Measurements from ENCODE around the gene HOXA13. TPM values are rescaled to one million over a fixed set of nuclear protein-coding genes. Genes with fewer than 3 reads are reported as not detected.
A peak's percentile ranks its signal among the peaks of the same experiment; 100 is the strongest.

HOXA13 gene
- total RNA-seq, 8 experiments from 2014 or later = 0.09 to 2.4 (median 0.18) TPM; not detected in 3

DNA sequence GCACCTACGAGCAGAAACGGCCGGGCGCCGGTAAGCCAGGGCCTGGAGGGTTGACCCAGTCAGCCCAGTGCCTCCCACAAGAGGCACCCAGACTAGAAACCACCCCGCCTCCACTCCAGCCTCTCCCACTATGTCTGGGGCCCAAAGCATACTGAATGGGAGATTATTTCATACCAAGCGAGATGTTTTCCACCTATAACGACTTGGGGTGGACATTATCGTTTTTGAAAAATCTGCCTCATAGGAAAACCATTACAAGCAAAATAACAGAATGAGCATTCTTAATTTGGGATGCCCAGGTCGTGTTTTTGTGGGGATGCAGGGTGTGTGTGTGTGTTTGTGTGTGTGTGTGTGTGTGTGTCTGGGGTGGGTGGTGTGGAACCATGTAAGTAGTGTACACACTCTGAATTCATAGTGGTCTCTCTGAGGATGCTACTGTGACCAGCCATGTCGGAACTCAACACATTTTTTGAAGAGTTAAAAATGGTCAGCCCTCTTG lies 53.9 kb downstream of the HOXA13 start:
- peak overlapping the region in 1 of 2 donors; percentile 90 for H3K27ac ChIP-seq
- WGBS, 10 experiments = 40 to 100% (median 79%) methylated on average over 1 to 9 of the region's 11 CpGs; no CpG with 5 or more reads in 2 of the 10 experiments
- ATAC-seq (replicated peaks in 6 of 8) = no peak
- peaks cover 5 to 34% of the 10 kb centered on the region in 2 donors for H3K4me1 ChIP-seq (replicated peaks in 1 of 2)
- in situ Hi-C loops (cut with MboI; ENCODE audit: low pct_unique_long_range_greater_than_20kb in 2 of 9, low sequenced_read_pairs in 9 of 9, unreplicated experiment in 9 of 9) = loop anchor here in 2 of 9 experiments (10.0 kb wide), 1 partner anchor 291 kb away; no protein-coding TSS in a partner anchor
- H3K4me3 ChIP-seq = peak overlapping the region in 3 of 5 donors; percentile 46 to 63 (median 47)

DNA sequence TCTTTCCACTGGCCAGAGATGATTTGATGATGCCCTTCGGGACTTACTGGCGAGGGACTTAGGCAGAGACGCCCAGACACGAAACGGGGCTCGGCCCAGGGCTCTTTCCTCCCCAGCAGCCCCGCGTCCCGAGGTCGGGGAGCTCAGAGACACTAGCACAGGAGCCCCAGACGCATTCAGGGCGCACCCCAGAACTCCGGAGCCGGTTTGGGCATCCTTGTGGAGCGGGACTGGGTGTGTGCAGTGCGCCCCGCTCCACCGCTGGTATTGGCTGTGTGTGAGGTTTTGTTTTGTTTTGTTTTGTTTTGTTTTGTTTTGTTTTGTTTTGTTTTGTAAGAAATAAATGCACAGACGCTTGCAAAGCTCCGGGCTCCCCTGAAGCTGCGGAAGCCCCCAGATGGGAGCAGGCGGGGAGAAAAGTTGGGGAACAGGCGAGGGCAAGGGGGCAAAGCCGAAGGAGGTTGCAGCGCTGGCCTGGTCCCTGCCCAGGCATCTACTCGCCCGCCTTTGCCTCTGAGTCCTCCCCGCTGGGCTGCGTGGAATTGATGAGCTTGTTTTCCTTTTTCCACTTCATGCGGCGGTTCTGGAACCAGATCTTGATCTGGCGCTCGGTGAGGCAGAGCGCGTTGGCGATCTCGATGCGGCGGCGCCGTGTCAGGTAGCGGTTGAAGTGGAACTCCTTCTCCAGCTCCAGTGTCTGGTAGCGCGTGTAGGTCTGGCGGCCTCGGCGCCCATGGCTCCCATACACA lies 54.6 kb downstream of the HOXA13 start:
- in situ Hi-C loops (cut with MboI; ENCODE audit: low pct_unique_long_range_greater_than_20kb in 2 of 9, low sequenced_read_pairs in 9 of 9, unreplicated experiment in 9 of 9) = loop anchor here in 2 of 9 experiments (10.0 kb wide), 1 partner anchor 291 kb away; no protein-coding TSS in a partner anchor

DNA sequence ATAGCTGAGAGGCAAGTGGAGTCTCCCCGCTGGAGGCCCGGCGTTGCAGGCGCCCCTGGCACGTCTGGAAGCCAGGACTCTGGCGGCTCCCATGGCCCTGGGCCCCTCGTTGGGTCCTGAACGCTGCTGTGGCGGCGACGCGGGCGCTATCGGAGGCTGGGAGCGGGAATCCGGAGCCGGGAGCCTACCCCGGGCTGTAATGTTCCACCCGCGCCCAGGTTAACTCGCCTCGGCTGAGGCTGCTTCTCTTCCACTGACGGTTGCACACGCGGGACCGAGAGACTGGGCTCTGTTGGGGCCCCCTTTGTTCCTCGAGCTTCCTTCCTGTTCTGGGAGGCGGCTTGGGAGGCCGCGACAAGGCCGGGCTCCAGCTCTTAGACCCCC lies 55.1 kb downstream of the HOXA13 start:
- Histone ChIP-seq H3K4me3 (peak overlapping the region; percentile 3 to 81 (median 47)), H3K4me1 (replicated peaks in 1 of 2) (peaks cover 5 to 28% of the 10 kb centered on the region in 2 donors), H3K27ac (peak overlapping the region; percentile 66 to 90)
- 9 to 15% methylated on average over 4 to 6 of the region's 31 CpGs; no CpG with 5 or more reads in 8 of the 10 experiments for WGBS, 10 experiments
- in situ Hi-C loops (cut with MboI; ENCODE audit: low pct_unique_long_range_greater_than_20kb in 2 of 9, low sequenced_read_pairs in 9 of 9, unreplicated experiment in 9 of 9) = loop anchor here in 2 of 9 experiments (10.0 kb wide), 1 partner anchor 290 kb away; no protein-coding TSS in a partner anchor
- no peak for ATAC-seq (replicated peaks in 6 of 8)

More for the DNA sequence above, 54.6 kb downstream of the HOXA13 start:
- Histone ChIP-seq H3K4me3 (peak overlapping the region in 3 of 5 donors; percentile 46 to 63 (median 47)), H3K4me1 (replicated peaks in 1 of 2) (peaks cover 5 to 31% of the 10 kb centered on the region in 2 donors), H3K27ac (peak overlapping the region; percentile 66 to 90)
- WGBS, 10 experiments = 10 to 97% (median 79%) methylated on average over 1 to 22 of the region's 47 CpGs; no CpG with 5 or more reads in 4 of the 10 experiments
- ATAC-seq (replicated peaks in 6 of 8) = no peak

Other genes with a start within 250 kb of the HOXA13 start
- gene HOXA1, start 104.1 kb downstream of the HOXA13 start, total RNA-seq = 10 to 100 TPM in 5 of 8 experiments, 1 to 10 TPM in 3; 2.7 to 44.5 (median 14.4) TPM
- 10 to 100 TPM in 4 of 8 experiments, 1 to 10 TPM in 3, under 1 TPM in 1; 0.31 to 23.0 (median 10.9) TPM for gene HOXA2, start 97.4 kb downstream of the HOXA13 start, total RNA-seq
- gene HOXA4, start 69.3 kb downstream of the HOXA13 start, total RNA-seq = 10 to 100 TPM in 6 of 8 experiments, 1 to 10 TPM in 2; 1.1 to 31.6 (median 15.0) TPM
- 100 to 1,000 TPM in 2 of 8 experiments, 10 to 100 TPM in 5, 1 to 10 TPM in 1; 10.0 to 121 (median 73.0) TPM for gene HOXA5, start 56.4 kb downstream of the HOXA13 start, total RNA-seq
- 10 to 100 TPM in 6 of 8 experiments, 1 to 10 TPM in 2; 4.4 to 52.8 (median 23.7) TPM for gene HOXA6, start 52.3 kb downstream of the HOXA13 start, total RNA-seq
- 10 to 100 TPM in 6 of 8 experiments, 1 to 10 TPM in 2; 1.4 to 38.6 (median 18.7) TPM for gene HOXA3, start 47.5 kb downstream of the HOXA13 start, total RNA-seq
- gene HOXA7, start 43.4 kb downstream of the HOXA13 start, total RNA-seq = 10 to 100 TPM in 5 of 8 experiments, 1 to 10 TPM in 3; 4.2 to 20.0 (median 12.2) TPM
- 10 to 100 TPM in 3 of 8 experiments, 1 to 10 TPM in 5; 1.3 to 95.2 (median 2.5) TPM for gene HOXA9, start 34.6 kb downstream of the HOXA13 start, total RNA-seq
- gene HOXA10, start 25.8 kb downstream of the HOXA13 start, total RNA-seq = 10 to 100 TPM in 3 of 8 experiments, 1 to 10 TPM in 2, under 1 TPM in 2, not detected in 1; 0.05 to 57.7 (median 2.6) TPM
- 1 to 10 TPM in 3 of 8 experiments, under 1 TPM in 4, not detected in 1; 0.05 to 5.7 (median 0.43) TPM for gene HOXA11, start 14.9 kb downstream of the HOXA13 start, total RNA-seq
- under 1 TPM in 6 of 8 experiments, not detected in 2; 0.05 to 0.85 (median 0.21) TPM for gene EVX1, start 42.7 kb upstream of the HOXA13 start, total RNA-seq

Data from motor neuron (in vitro differentiated cells).